Islet of Langerhans (tissue), 1 donor: Measurements from ENCODE around the gene POMT1.
"Not testable (repeated sequence)": the region's sequence is repeated elsewhere in the genome, so short reads cannot be mapped to it uniquely, and the experiment has no call there.

ENCODE experiments used
- FAIRE-seq: peaks from one replicate; lab custom pipeline; 2011; peaks lifted over from hg19 to GRCh38; lab: Jason Lieb, UNC

Gene POMT1

GRCh38 chr9:131496844-131497405 lies 5.8 kb upstream of the POMT1 start:
- FAIRE-seq: no peak

GRCh38 chr9:131499254-131499767 lies 3.4 kb upstream of the POMT1 start:
- FAIRE-seq: no peak

DNA sequence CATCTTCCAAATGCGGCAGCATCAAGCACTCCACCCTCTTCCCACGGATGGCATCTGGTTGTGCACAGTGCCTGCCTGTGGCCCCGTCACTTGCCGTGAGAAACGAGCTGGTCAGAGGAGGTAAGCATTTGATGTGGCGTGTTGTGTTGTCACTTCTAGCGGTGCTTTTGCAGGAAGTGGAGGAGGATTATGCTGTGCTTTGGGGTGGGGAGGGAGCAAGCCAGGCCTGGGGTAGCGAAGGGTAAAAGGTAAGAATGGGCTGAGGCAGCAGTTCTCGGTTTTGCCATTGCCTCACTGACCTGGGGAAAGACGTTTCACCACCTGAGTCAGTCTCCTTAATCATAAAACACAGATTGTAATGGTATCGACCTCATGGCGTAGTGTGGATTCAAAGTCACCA lies 2.3 kb upstream of the POMT1 start:
- no peak for FAIRE-seq

DNA sequence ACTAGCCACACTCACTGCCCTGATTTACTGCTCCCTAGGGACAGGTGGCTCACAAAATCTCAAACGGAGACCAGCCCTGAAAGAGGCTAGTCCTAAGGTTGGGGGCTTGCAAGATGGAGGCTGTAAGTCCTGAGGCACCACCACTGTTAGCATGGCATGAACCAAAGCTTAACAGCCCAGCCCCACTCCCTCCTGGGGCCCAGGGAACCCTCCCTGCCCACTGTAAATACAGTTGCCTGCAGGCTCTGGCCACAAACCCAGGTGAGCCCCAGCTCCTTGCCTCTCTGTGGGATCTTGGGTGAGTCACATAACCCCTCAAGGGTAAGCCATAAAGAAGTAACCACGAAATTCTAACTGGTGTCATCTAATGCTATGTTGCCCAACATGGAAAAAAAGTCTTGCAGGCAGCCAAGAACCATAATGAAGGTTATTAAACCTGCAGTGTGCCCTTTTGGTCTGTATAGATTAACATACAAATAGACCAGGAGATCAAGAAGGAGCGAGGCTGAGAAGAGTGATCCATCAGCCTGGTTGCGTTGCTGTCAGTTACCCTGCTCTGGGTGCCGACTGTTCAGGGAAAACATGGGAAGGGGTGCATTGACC lies 1.7 kb upstream of the POMT1 start:
- FAIRE-seq: no peak

DNA sequence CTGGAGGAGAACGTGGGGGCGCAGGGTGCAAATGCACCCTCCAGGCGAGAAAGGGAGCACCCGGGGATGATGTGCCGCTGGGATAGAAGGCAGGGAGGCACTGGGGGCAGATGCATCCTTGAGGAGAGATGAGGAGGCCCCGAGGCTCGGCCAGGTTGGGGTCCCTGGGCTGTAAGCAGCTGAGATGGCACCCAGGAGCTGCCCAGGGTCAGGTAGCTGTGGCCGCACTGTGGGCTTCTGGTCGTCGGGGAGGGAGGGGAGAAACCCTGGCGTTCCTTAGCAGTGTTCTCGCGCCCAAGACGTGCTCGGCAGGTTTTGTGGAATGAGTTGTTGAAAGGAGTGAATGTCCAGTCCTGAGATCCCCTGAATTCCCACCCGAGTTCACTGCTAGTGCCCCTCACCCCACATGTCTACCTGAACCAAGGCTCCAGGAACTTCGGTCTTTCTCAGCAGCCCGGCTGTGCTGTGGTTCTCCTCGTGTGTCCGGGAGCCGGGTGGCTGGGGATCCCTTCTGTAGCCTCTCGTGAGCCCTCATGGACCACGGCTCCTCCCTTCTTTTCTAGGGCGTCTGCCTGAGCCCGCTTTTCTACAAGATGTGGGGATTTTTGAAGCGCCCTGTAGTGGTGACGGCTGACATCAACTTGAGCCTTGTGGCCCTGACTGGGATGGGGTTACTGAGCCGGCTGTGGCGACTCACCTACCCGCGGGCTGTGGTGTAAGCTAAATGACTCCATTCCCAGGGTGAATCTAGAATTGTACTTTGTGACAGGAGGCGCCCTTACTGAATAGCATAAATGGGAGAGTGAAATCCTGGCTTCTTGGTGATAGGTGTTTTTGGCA lies 1.1 kb downstream of the POMT1 start:
- no peak for FAIRE-seq

GRCh38 chr9:131505012-131505411 lies 2.3 kb downstream of the POMT1 start:
- FAIRE-seq: no peak

DNA sequence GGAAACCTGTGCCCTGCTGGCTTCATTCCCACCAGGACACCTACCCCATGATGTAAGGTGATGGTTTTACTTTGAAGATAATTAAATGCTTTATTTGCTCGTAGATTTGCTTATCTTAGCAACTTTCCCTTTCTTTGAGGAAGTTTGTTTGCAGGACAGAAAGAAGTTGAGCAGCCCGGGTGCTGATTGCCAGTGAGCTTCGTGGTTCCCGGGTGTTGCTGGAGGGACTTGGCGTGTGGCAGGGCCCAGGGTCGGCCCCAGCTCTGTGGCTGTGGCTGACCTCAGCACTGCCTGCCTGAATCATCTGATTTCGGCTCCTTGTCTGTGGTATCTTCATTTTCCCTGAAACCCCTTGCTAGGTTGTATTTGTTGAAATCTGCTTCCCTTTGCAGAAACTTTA lies 8.7 kb downstream of the POMT1 start:
- no peak for FAIRE-seq

DNA sequence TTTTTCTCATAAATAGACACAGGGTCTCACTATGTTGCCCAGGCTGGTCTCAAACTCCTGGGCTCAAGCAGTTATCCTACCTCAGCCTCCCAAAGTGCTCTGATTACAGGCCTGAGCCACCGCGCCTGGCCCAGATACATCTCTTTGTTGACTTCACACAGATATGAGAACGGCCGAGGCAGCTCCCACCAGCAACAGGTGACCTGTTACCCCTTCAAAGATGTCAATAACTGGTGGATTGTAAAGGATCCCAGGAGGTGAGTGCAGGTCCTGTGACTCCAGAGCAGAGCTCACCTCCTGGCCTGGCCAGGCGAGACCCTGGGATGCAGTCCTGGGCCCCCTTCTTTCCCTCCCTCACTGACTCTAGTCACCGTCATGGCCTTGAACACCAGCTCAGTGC lies 9.2 kb downstream of the POMT1 start:
- FAIRE-seq: no peak

DNA sequence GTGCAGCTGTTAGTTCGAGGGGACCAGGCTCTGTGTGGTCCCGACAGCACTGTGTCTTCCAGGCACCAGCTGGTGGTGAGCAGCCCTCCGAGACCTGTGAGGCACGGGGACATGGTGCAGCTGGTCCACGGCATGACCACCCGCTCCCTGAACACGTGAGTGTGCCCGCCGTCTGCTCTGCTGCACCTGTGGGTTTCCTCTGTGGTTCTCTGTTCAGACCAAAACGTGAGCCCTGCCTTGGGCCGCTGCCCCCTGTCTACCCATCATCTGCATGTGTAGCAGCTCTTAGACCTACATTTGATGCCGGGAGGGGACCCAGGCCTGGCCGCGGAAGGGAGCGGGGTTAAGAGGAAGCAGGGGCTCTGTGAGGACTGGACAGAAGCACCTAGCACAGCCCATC lies 10.5 kb downstream of the POMT1 start:
- FAIRE-seq: no peak

GRCh38 chr9:131515559-131516031 lies 12.9 kb downstream of the POMT1 start:
- FAIRE-seq: not testable (repeated sequence)

DNA sequence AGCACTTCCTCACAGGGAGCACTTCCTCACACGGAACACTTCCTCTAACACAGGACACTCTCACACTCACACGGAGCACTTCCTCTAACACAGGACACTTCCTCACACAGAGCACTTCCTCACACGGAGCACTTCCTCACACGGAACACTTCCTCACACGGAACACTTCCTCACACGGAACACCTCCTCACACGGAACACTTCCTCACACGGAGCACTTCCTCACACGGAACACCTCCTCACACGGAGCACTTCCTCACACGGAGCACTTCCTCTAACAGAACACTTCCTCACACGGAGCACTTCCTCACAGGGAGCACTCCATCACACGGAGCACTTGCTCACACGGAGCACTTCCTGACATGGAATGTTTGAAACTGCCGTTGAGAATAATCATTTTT lies 13.4 kb downstream of the POMT1 start:
- FAIRE-seq: no peak

GRCh38 chr9:131516930-131517329 lies 14.2 kb downstream of the POMT1 start:
- no peak for FAIRE-seq

DNA sequence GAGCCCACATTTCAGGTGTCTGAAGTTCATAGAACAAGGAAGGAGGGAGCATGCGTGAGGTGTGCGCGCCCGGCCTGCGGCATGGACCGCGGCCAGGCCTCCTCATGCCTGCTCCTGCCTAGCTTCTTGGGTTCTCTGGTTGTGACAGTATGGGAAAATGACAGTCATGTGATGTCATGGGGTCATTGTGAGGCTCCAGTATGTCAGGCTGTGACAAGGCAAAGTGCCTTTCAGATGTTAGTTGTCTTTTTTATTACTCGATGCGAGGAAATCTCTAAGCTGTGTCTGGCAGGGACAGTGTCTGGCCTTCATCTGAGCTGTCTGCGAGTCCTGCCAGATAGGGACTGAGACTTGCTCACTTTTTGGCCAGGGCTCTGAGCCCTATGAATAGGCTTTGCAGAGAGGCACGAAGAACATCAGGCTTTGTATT lies 15.1 kb downstream of the POMT1 start:
- FAIRE-seq: no peak

- FAIRE-seq: no peak
These were observed 15.8 kb downstream of the POMT1 start for GRCh38 chr9:131518553-131518952.

- FAIRE-seq: no peak
These were observed 17.8 kb downstream of the POMT1 start for GRCh38 chr9:131520503-131520902.

DNA sequence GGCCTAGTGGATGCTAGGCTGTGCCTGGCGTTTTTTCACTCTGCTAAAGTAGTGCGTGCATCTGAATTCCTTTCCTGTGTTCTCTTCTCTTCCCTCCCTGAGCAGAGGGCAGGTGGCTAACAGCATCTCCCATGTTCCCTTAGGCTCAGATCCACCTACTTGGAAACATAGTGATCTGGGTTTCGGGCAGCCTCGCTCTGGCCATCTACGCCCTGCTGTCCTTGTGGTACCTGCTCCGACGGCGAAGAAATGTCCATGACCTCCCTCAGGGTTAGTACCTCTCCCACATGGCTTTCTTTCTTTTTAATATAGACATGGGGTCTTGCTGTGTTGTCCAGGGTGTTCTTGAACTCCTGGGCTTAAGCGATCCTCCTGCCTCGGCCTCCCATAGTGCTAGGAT lies 18.5 kb downstream of the POMT1 start:
- no peak for FAIRE-seq

DNA sequence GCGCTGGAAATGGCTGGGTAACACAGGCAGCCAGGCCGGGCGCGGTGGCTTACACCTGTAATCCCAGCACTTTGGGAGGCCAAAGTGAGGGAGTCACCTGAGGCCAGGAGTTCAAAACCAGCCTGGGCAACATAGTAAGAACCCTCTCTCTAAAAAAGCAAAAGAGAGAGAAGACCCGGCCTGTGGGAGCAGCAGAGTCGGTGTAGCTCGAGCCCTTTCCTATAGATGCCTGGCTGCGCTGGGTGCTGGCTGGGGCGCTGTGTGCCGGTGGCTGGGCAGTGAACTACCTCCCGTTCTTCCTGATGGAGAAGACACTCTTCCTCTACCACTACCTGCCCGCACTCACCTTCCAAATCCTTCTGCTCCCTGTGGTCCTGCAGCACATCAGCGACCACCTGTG lies 19.1 kb downstream of the POMT1 start:
- no peak for FAIRE-seq

DNA sequence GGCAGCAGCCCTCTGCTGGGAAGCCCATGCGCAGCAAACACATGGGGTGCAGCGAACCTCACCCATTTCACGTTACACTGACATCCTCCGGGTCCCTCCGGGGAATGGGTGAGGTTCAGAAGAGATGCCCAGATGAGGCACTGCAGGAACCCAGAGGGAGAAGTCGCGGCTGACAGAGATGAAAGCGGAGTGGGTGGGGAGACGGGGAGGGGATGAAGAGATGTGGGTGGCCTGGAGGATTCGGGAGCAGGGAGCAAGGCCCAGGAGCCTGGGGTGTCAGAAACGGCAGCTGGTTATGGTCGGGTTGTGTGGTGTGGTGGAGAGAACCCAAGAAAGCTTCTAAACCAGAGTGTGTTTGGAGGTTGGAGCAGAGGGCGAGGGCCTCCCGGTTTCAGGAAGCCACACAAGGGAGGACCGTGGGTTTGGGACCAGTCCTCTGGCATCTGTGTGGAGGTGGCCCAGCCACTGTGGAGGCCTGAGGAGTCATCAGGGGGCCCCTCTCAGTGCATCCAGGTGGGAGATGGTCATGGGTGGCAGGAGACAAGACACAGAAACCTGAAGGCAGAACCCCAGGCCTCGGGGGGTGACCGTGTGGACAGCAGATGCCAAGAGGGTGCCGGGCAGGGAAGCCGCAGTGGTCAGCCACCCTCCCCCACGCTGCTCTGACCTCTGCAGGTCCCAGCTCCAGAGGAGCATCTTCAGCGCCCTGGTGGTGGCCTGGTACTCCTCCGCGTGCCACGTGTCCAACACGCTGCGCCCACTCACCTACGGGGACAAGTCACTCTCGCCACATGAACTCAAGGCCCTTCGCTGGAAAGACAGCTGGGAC lies 19.8 kb downstream of the POMT1 start:
- no peak for FAIRE-seq

GRCh38 chr9:131523086-131523388 lies 20.3 kb downstream of the POMT1 start:
- no peak for FAIRE-seq

DNA sequence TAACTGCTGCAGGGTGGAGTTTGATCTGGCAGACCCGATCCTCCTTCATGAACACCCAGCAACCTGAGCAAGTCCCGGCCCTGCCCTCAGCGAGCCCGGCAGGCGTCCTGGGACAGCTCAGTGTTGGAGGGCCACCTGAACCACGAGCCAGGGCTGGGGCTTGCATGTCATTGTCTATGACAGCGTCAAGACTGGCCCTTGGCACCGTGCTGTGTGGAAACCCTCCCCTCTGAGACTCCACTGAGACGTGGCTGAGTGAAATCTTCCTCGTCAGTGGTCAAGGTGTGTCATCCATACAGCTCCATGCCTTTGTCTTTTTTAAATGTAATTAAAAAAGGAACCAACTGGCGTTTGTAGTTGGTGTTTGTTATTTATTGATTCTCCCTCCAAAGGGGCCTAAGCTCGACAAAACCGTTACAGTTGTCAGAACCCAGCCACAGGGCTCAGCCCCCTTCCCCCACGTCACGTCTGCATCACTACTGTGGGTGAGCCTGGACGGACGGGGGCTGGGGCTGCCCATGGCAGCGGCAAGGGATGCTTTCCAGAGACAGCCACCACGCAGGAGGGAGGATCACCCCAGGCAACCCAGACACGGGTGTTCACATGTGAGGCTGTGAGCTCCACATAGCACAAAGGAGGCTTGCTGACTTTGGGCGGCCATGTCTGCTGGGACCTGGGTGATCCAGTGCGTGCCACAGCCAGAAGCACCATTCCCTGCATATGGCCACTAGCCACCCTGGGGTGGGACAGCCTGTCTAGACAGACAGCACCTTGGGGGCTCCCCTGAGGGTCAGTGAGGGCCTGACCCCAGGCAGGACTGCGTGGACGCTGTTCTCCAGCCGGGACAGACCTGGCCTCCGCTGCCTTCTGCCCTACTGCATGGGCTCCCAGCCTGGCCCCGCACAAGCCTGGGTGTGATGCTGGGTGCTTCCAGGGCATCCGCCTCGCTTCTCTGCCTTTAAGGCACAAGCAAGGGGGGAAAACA lies 21.0 kb downstream of the POMT1 start:
- no peak for FAIRE-seq

DNA sequence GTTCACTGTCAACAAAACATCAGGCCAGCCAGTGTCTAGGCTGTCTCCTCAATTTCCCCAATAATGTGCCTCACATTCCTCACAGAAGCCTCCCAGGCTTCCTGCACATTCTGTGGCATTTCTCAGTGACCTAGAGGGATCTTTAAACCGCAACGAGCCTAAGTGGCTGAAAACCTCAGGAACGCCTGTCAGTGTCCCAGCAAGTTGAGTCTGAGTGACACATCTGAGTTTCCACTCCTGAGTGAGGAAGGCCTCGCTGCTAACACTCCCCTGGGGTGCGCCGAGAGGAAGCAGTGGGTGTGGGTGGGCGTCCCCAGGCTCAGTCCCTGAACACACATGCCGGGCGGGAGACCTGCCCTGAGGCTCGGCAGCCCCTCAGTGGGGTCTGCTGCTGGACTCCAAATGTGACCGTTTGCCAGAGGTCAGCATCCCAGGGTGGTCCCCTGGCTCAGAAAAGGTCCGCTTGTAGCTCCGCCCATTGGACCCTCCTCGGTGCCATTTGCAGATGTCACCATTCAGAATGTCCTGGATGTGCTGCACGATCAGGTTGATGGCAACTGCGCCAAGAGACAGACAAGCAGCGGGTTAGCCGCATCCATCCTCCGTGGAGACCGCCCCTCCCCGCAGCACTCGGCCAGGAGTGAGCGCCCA lies 22.1 kb downstream of the POMT1 start:
- no peak for FAIRE-seq
